Kidney (tissue), 14 donors: ENCODE results near the gene RBMS1. TPM values are rescaled to one million over a fixed set of nuclear protein-coding genes. Genes with fewer than 3 reads are reported as not detected.

Source experiments
- DNase-seq, 5 donors: peaks; one replicate each; pipeline ENCODE4 v3.0.0-alpha.2; 2013 to 2020
- FAIRE-seq: peaks from 2 replicates; lab custom pipeline; 2012; peaks lifted over from hg19 to GRCh38; lab: Jason Lieb, UNC
- H3K27ac ChIP-seq, 2 donors: one replicate each; pipeline ENCODE4 v1.7.0; 2013; ENCODE audit warnings: low read depth in 2 of 2, low read length in 2 of 2, inconsistent platforms in 1 of 2
- H3K27me3 ChIP-seq: one replicate; pipeline ENCODE4 v1.7.1; 2013; ENCODE audit warnings: low read length, inconsistent platforms; ENCODE audit not compliant: control insufficient read depth, insufficient read depth
- H3K36me3 ChIP-seq, 3 donors: one replicate each; pipeline versions ENCODE4 v1.7.0 to v1.7.1; 2013; ENCODE audit warnings: low read length in 3 of 3, control low read depth in 1 of 3, inconsistent platforms in 1 of 3; ENCODE audit not compliant: insufficient read depth in 3 of 3, control insufficient read depth in 2 of 3
- H3K4me1 ChIP-seq, 3 donors: one replicate each; pipeline versions ENCODE4 v1.7.0 to v1.7.1; 2013; ENCODE audit warnings: low read length in 3 of 3, inconsistent platforms in 1 of 3, low read depth in 1 of 3; ENCODE audit not compliant: control insufficient read depth in 2 of 3, insufficient read depth in 2 of 3
- H3K4me3 ChIP-seq, 3 donors: one replicate each; pipeline versions ENCODE4 v1.7.0 to v1.8.1; 2013; ENCODE audit warnings: low read length in 3 of 3, control low read depth in 1 of 3, inconsistent platforms in 1 of 3
- H3K9ac ChIP-seq, 3 donors: one replicate each; pipeline versions ENCODE4 v1.7.0 to v1.7.1; 2013; ENCODE audit warnings: low read length in 3 of 3, control low read depth in 1 of 3, inconsistent platforms in 1 of 3
- H3K9me3 ChIP-seq, 3 donors: one replicate each; pipeline versions ENCODE4 v1.7.0 to v1.7.1; 2013; ENCODE audit warnings: low read length in 3 of 3, control low read depth in 1 of 3, inconsistent platforms in 1 of 3; ENCODE audit not compliant: control insufficient read depth in 2 of 3, insufficient read depth in 1 of 3
- intact Hi-C: fragments of 100-400 bp; cut with DNase I; formaldehyde crosslinking; loops from one replicate; pipeline ENCODE4 v1.11.1; 2022
- polyA plus RNA-seq: library from polyadenylated mRNA; stranded (reverse); fragments of 350-450 nt; fragmentation: Illumina TruSeq; extraction: RNeasy Lipid Tissue Mini Kit (QIAGEN cat#74804); gene quantifications from one replicate; pipeline ENCODE4 v1.2.3, GENCODE V29; 2014; ENCODE audit warnings: low read depth, low replicate concordance; ENCODE audit not compliant: insufficient read depth
- total RNA-seq: library from RNA; stranded (reverse); fragmentation: NEBNext Ultra II Directional; extraction: Animal tissue kit (Norgen Biotek cat#: 25700); gene quantifications from one replicate; pipeline ENCODE4 v1.2.1, GENCODE V29; 2021
- TF ChIP-seq, protein P1 (sequence below): IDR thresholded peaks from 3 replicates; pipeline ENCODE4 v1.5.1; 2012; ENCODE audit warnings: mild to moderate bottlenecking, moderate library complexity, borderline replicate concordance; ENCODE audit not compliant: insufficient read depth; ENCODE audit errors: extremely low read depth
- donor health status: control.
- donor health status: control.
- donor health status: control.
- donor health status: control.
- donor health status: control.
- donor health status: DM: yes; HTN: yes; CAD: no.
- donor health status: Normal renal cell carcinoma (clear cell type).

RBMS1 gene
- total and polyA plus RNA-seq, 2 donors from 2014 or later, result 25.6 to 94.8 TPM

DNA sequence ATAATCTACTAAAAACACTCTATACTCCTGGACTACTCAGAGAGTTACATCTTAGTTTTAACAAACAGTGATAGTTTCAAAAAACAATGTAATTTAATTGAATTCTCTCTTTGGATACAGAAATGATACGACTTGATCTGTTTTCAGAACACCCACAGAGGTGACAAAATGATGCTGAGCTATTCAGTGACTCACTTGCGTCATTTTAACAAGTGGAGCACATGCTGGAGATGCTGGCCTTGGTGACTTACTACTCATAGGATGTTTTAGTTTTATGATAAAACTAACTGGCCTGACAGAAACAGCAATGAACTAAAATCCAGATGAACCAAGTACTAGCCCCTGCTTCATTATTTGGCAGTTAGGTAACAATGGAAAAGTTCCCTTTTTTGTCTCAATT is 192.2 kb downstream of the RBMS1 start:
- FAIRE-seq (no peak), DNase-seq (no peak)
- peaks cover 0 to 4% (median 0%) of the 10 kb centered on the region in 3 donors for H3K4me1 ChIP-seq
- no peaks in the 10 kb centered on the region for H3K9me3 ChIP-seq
- H3K36me3 ChIP-seq, result peaks cover 3 to 33% (median 20%) of the 10 kb centered on the region in 3 donors
- H3K27ac ChIP-seq, result no peak overlapping the region
- intact Hi-C loops, result no loop called here
- no peak overlapping the region for H3K9ac ChIP-seq
- H3K27me3 ChIP-seq, result no peaks in the 10 kb centered on the region
- TF ChIP-seq, protein P1, sequence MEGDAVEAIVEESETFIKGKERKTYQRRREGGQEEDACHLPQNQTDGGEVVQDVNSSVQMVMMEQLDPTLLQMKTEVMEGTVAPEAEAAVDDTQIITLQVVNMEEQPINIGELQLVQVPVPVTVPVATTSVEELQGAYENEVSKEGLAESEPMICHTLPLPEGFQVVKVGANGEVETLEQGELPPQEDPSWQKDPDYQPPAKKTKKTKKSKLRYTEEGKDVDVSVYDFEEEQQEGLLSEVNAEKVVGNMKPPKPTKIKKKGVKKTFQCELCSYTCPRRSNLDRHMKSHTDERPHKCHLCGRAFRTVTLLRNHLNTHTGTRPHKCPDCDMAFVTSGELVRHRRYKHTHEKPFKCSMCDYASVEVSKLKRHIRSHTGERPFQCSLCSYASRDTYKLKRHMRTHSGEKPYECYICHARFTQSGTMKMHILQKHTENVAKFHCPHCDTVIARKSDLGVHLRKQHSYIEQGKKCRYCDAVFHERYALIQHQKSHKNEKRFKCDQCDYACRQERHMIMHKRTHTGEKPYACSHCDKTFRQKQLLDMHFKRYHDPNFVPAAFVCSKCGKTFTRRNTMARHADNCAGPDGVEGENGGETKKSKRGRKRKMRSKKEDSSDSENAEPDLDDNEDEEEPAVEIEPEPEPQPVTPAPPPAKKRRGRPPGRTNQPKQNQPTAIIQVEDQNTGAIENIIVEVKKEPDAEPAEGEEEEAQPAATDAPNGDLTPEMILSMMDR, result no peak
- H3K4me3 ChIP-seq, result no peak overlapping the region

- Histone ChIP-seq H3K27ac (no peak overlapping the region), H3K4me3 (no peak overlapping the region), H3K4me1 (peaks cover 0 to 4% (median 0%) of the 10 kb centered on the region in 3 donors), H3K36me3 (peaks cover 3 to 38% (median 20%) of the 10 kb centered on the region in 3 donors), H3K27me3 (no peaks in the 10 kb centered on the region), H3K9ac (no peak overlapping the region), H3K9me3 (no peaks in the 10 kb centered on the region)
- no peak for FAIRE-seq
- no peak for DNase-seq
- intact Hi-C loops, result no loop called here
- TF ChIP-seq, protein P1, result no peak
These were observed 193.4 kb downstream of the RBMS1 start for GRCh38 chr2:160300203-160300602.

DNA sequence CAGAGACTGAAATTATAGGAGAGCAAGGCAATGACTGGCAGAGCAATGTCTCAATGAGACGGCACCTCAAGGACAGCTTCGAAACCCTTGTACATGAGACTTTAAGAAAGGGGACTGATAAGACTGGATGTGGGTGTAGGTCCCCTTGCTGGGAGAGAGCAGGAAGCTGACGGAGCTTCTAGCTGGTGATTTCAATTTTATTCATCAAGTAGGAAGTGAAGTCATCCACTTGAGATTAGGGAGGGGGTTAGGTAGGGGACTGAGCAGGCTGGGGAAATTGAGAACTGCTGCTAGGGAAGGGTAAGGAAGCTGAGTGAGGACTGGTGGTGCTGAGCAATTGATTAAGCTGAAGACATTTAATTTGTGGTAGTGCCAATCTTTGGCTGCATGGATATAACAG is 194.1 kb downstream of the RBMS1 start:
- peaks cover 0 to 4% (median 0%) of the 10 kb centered on the region in 3 donors for H3K4me1 ChIP-seq
- peaks cover 3 to 38% (median 20%) of the 10 kb centered on the region in 3 donors for H3K36me3 ChIP-seq
- no peaks in the 10 kb centered on the region for H3K9me3 ChIP-seq
- H3K27ac ChIP-seq, result no peak overlapping the region
- H3K9ac ChIP-seq, result no peak overlapping the region
- TF ChIP-seq, protein P1, result no peak
- no peak for FAIRE-seq
- H3K27me3 ChIP-seq, result no peaks in the 10 kb centered on the region
- intact Hi-C loops, result no loop called here
- no peak overlapping the region for H3K4me3 ChIP-seq
- no peak for DNase-seq

- H3K36me3 ChIP-seq, result peaks cover 3 to 38% (median 20%) of the 10 kb centered on the region in 3 donors
- intact Hi-C loops, result no loop called here
These were observed 194.6 kb downstream of the RBMS1 start for GRCh38 chr2:160298960-160299359.

More at GRCh38 chr2:160298960-160299359, 194.6 kb downstream of the RBMS1 start:
- peaks cover 0 to 9% (median 2%) of the 10 kb centered on the region in 3 donors for H3K4me1 ChIP-seq
- no peaks in the 10 kb centered on the region for H3K27me3 ChIP-seq
- DNase-seq (no peak), FAIRE-seq (no peak)
- H3K4me3 ChIP-seq, result no peak overlapping the region
- H3K9ac ChIP-seq, result no peak overlapping the region
- TF ChIP-seq, protein P1, result no peak
- H3K27ac ChIP-seq, result no peak overlapping the region
- no peaks in the 10 kb centered on the region for H3K9me3 ChIP-seq
